ENCODE measurements around the gene PLCB1.

Gene PLCB1

GRCh38 chr20:8225658-8226057 lies 93.6 kb downstream of the PLCB1 start:
- DNase-seq (ENCODE audit: low spot score) = no peak
- TF ChIP-seq, protein P1, sequence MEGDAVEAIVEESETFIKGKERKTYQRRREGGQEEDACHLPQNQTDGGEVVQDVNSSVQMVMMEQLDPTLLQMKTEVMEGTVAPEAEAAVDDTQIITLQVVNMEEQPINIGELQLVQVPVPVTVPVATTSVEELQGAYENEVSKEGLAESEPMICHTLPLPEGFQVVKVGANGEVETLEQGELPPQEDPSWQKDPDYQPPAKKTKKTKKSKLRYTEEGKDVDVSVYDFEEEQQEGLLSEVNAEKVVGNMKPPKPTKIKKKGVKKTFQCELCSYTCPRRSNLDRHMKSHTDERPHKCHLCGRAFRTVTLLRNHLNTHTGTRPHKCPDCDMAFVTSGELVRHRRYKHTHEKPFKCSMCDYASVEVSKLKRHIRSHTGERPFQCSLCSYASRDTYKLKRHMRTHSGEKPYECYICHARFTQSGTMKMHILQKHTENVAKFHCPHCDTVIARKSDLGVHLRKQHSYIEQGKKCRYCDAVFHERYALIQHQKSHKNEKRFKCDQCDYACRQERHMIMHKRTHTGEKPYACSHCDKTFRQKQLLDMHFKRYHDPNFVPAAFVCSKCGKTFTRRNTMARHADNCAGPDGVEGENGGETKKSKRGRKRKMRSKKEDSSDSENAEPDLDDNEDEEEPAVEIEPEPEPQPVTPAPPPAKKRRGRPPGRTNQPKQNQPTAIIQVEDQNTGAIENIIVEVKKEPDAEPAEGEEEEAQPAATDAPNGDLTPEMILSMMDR (IDR thresholded peaks at IDR 0.05) = no peak

GRCh38 chr20:8226106-8226505 lies 94.0 kb downstream of the PLCB1 start:
- no peak for DNase-seq (ENCODE audit: low spot score)
- Histone ChIP-seq H3K27ac (no peak overlapping the region), H3K4me3 (no peak overlapping the region)
- TF ChIP-seq, protein P1 (IDR thresholded peaks at IDR 0.05) = no peak

More at GRCh38 chr20:8225658-8226057, 93.6 kb downstream of the PLCB1 start:
- Histone ChIP-seq H3K4me3 (no peak overlapping the region), H3K27ac (no peak overlapping the region)

- TF ChIP-seq, protein P1 (IDR thresholded peaks at IDR 0.05) = no peak
- H3K27ac ChIP-seq = no peak overlapping the region
- no peak for DNase-seq (ENCODE audit: low spot score)
- no peak overlapping the region for H3K4me3 ChIP-seq
Measured at GRCh38 chr20:8227293-8227692, 95.2 kb downstream of the PLCB1 start.

DNA sequence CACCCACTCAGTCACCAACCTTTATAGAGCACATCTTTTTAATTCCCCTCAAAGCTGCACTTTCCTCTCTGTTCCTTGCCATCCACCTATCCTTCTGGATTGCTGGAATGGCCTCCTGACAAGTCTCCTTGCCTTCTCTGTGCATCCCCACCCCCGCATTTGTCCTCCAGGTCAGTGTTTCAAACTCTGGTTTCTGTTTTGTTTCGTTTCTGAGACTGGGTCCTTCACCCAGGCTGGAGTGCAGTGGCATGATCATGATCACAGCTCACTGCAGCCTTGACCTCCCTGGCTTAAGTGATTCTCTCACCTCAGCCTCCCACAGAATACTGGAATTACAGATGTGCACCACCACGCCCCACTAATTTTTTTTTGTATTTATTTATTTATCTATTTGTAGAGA lies 96.2 kb downstream of the PLCB1 start:
- no peak overlapping the region for H3K4me3 ChIP-seq
- TF ChIP-seq, protein P1 (IDR thresholded peaks at IDR 0.05) = no peak
- no peak for DNase-seq (ENCODE audit: low spot score)
- no peak overlapping the region for H3K27ac ChIP-seq

DNA sequence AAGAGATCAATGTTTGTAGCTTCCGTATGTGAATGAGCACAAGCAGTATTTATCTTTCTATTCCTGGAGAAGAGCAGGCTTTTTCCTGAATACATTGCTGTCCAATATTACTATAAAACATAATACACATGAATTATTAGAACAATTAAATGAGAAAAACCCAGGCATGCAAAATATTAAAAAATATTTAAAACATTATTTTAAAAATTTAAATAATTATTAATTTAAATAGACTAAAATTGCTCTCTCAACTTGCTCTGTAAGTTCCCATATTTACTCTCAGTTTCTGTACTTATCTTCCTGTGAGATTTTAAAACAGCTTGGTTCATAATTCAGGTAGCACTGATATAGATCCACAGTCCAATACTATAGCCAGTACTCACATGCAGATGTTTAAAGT lies 97.0 kb downstream of the PLCB1 start:
- H3K27ac ChIP-seq = no peak overlapping the region
- no peak overlapping the region for H3K4me3 ChIP-seq
- TF ChIP-seq, protein P1 (IDR thresholded peaks at IDR 0.05) = no peak
- no peak for DNase-seq (ENCODE audit: low spot score)

GRCh38 chr20:8231038-8231437 lies 99.0 kb downstream of the PLCB1 start:
- H3K4me3 ChIP-seq = no peak overlapping the region
- H3K27ac ChIP-seq = no peak overlapping the region
- TF ChIP-seq, protein P1 (IDR thresholded peaks at IDR 0.05) = no peak
- no peak for DNase-seq (ENCODE audit: low spot score)

- TF ChIP-seq, protein P1 (IDR thresholded peaks at IDR 0.05) = no peak
- Histone ChIP-seq H3K4me3 (no peak overlapping the region), H3K27ac (no peak overlapping the region)
- no peak for DNase-seq (ENCODE audit: low spot score)
Measured at GRCh38 chr20:8232332-8232731, 100.3 kb downstream of the PLCB1 start.
